Duodenal mucosa (tissue), 2 donors: ENCODE results near the gene ZNF316.

Experiments
- H3K27ac ChIP-seq: one replicate; pipeline ENCODE4 v1.7.0; 2013; ENCODE audit warnings: low read depth, low read length
- H3K27me3 ChIP-seq, 2 donors: one replicate each; pipeline ENCODE4 v1.7.0; 2013; ENCODE audit warnings: low read length in 2 of 2, control low read depth in 1 of 2; ENCODE audit not compliant: insufficient read depth in 2 of 2, control insufficient read depth in 1 of 2
- H3K36me3 ChIP-seq, 2 donors: one replicate each; pipeline ENCODE4 v1.7.0; 2013; ENCODE audit warnings: low read length in 2 of 2, control low read depth in 1 of 2; ENCODE audit not compliant: insufficient read depth in 2 of 2, control insufficient read depth in 1 of 2
- H3K4me1 ChIP-seq, 2 donors: one replicate each; pipeline ENCODE4 v1.7.0; 2013; ENCODE audit warnings: low read length in 2 of 2, control low read depth in 1 of 2; ENCODE audit not compliant: insufficient read depth in 2 of 2, control insufficient read depth in 1 of 2
- H3K4me3 ChIP-seq, 2 donors: one replicate each; pipeline ENCODE4 v1.7.0; 2013; ENCODE audit warnings: low read length in 2 of 2, low read depth in 1 of 2
- H3K9ac ChIP-seq, 2 donors: one replicate each; pipeline ENCODE4 v1.7.0; 2013; ENCODE audit warnings: low read length in 2 of 2, low read depth in 1 of 2
- H3K9me3 ChIP-seq, 2 donors: one replicate each; pipeline ENCODE4 v1.7.0; 2013; ENCODE audit warnings: low read length in 2 of 2, control low read depth in 1 of 2; ENCODE audit not compliant: control insufficient read depth in 1 of 2

Gene ZNF316

DNA sequence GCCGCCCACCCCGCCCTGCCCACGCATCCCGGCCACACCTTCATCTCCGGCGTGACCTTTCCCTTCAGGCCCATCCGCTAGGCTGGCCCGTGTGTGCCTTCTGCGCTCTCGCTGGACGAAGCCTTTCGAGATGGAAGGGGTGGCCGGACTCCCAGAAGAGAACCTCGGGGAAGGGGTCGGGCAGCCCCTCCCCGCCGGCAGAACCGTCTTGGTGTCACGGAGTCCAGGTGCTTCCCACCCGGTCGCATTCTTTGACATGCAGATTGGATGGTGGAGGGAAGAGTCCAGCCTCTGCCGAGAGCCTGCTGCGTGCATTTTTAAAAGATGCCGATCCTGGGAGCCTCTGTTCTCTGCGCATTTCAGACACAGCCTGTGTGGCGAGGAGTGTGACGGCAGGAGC lies 29.0 kb upstream of the ZNF316 start:
- Histone ChIP-seq H3K4me3 (no peak overlapping the region), H3K27me3 (no peaks in the 10 kb centered on the region), H3K9ac (no peak overlapping the region), H3K4me1 (no peaks in the 10 kb centered on the region), H3K9me3 (no peaks in the 10 kb centered on the region), H3K36me3 (peaks cover 12 to 28% of the 10 kb centered on the region in 2 donors), H3K27ac (no peak overlapping the region)

DNA sequence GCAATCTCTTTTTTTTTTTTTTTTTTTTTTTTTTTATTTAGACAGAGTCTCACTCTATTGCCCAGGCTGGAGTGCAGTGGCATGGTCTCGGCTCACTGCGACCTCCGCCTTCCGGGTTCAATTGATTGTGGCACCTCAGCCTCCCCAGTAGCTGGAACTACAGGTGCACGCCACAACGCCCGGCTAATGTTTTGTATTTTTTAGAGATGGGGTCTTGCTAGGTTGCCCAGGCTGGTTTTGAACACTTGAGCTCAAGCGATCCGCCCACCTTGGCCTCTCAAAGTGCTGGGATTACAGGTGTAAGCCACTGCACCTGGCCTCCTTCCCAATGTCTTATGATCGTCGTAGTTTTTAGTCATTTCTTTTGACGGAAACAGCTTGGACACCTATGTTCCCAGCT lies 28.3 kb upstream of the ZNF316 start:
- no peak overlapping the region for H3K4me3 ChIP-seq
- no peak overlapping the region for H3K9ac ChIP-seq
- peaks cover 0 to 4% of the 10 kb centered on the region in 2 donors for H3K27me3 ChIP-seq
- no peak overlapping the region for H3K27ac ChIP-seq
- H3K4me1 ChIP-seq = no peaks in the 10 kb centered on the region
- H3K9me3 ChIP-seq = no peaks in the 10 kb centered on the region
- H3K36me3 ChIP-seq = peaks cover 12 to 28% of the 10 kb centered on the region in 2 donors

DNA sequence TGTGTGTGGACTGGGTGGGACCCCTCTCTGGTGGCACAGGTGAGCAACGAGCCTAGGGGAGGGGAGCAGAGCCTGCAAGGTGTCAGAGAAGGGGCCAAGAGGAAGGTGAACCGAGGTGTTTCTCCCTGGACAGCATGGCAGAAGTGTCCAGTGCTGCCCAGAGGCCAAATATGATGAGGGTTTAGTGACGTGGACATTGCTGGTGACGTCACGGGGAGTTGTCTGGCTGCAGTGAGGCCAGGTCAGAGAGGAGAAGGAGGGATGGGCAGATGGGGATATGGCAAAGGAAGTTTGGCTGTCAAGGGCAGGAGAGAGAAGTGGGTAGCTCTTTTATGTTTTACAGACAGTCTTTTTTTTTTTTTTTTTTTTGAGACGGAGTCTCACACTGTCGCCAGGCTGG lies 24.3 kb upstream of the ZNF316 start:
- no peak overlapping the region for H3K9ac ChIP-seq

DNA sequence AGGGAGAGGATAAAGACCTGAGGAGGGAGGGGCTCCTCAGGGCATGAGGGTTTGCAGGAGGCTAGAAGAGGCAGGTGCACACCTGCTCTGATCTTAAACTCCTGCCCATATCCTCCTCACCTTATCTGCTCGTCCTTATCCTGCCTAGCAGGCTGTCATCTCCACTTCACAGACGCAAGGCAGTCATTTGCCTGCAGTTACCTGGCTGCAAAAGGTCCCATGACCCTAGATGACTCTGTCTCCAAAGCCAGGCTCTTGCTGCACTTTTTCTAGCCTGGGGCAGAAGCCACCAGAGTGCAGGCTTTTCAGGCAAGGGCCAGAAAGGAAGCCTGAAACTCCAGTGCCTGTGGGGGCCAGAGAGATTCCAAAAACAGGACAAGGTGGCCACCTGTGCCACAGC lies 23.4 kb upstream of the ZNF316 start:
- Histone ChIP-seq H3K9ac (no peak overlapping the region), H3K9me3 (no peaks in the 10 kb centered on the region), H3K27ac (no peak overlapping the region), H3K4me3 (no peak overlapping the region), H3K4me1 (peaks cover 0 to 12% of the 10 kb centered on the region in 2 donors), H3K27me3 (peaks cover 15% of the 10 kb centered on the region in 2 donors), H3K36me3 (no peaks in the 10 kb centered on the region)

More for the DNA sequence above, 24.3 kb upstream of the ZNF316 start:
- Histone ChIP-seq H3K36me3 (peaks cover 0 to 5% of the 10 kb centered on the region in 2 donors), H3K4me3 (no peak overlapping the region), H3K27ac (no peak overlapping the region), H3K27me3 (peaks cover 15% of the 10 kb centered on the region in 2 donors), H3K4me1 (peaks cover 0 to 12% of the 10 kb centered on the region in 2 donors), H3K9me3 (no peaks in the 10 kb centered on the region)

DNA sequence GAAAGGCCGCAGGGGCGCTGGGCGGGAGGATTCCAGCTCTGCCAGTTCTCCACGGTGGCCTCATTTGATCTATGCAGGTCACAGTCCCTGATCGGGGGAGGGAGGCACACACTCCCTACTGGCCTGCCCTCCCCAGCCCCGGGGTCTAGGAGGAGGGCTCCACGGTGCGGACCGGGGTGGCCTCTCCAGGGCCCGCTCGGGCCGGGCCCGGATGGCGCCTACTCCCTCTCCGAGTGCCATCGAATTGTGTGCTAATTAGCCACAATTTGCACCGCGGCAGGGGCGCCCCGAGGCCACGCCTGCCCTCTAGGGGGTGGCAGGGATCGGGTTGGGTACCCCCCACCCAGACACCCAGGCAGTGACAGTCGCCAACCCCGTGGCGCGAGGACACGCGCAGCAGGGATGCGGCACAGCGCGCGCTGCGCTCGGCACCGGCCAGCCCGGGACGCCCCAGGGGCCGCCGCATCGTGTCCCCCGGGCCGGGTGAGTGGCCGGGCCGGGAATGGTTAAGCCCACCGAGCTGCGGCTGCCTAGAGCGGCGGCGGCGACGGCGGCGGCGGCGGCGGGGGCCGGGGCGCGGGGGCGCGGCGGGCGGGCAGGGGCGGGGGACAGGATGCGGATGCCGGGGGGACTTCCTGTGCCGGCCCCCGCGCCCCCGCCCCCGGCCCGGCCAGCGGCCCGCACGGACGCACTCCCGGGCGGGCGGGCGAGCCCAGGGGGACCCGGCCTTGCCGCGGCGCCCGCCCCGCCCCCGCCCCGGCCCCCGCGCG lies 22.0 kb upstream of the ZNF316 start, which contains the start of gene ZNF853:
TSS of gene ZNF853 (plus strand) at position 658 of the 770 bp plus-strand sequence. CDS start 565 bp downstream, outside the sequence.
- H3K4me1 ChIP-seq = peaks cover 7 to 12% of the 10 kb centered on the region in 2 donors
- H3K9me3 ChIP-seq = no peaks in the 10 kb centered on the region
- no peaks in the 10 kb centered on the region for H3K36me3 ChIP-seq
- H3K9ac ChIP-seq = peak within 1 kb of the TSS in 1 of 2 donors; percentile 25
- no peak within 1 kb of the TSS for H3K27ac ChIP-seq
- H3K4me3 ChIP-seq = peak within 1 kb of the TSS; percentile 43 to 55
- peaks cover 15% of the 10 kb centered on the region in 2 donors for H3K27me3 ChIP-seq

DNA sequence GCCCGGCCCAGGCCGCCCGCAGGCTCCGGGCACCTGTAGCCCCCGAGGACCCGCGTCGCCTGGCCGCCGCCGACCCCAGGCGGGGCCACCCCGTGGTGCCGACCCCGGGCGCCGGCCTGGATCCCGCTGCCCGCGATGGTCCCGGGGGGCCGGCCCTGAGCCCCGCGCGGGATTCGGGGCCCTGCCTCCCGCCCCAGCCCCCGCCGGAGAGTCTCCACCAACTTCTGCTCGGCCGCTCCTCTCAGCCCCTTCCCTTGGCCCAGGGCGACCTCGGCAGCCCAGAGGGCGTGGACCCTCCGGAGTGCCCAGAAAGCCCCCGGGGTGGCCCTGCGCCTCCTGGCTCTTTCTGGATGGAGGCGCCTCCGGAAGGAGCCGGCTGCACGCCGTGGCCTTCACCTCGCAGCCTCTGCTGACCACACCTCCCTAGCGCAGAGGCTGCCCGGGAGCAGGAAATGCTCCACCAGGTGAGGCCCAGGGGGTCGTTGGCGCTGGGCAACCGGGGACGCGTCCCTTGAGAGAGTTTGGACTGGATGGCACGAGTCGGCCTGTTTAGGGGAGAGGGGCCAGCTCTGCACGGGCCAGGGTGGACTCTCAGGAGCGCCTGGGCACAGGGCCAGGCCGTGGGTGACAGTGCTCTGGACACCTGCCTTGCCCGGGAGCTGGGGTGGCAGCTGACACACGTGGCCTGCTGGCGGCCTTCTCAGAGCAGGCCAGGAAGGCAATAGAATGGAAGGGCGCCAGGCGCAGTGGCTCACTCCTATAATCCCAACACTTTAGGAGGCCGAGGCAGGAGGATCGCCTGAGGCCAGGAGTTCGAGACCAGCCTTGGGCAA lies 21.2 kb upstream of the ZNF316 start:
- Histone ChIP-seq H3K27ac (no peak overlapping the region), H3K9ac (peak overlapping the region in 1 of 2 donors; percentile 25), H3K27me3 (peaks cover 15% of the 10 kb centered on the region in 2 donors), H3K9me3 (no peaks in the 10 kb centered on the region), H3K4me3 (peak overlapping the region; percentile 29 to 55), H3K36me3 (no peaks in the 10 kb centered on the region), H3K4me1 (peaks cover 9 to 12% of the 10 kb centered on the region in 2 donors)

DNA sequence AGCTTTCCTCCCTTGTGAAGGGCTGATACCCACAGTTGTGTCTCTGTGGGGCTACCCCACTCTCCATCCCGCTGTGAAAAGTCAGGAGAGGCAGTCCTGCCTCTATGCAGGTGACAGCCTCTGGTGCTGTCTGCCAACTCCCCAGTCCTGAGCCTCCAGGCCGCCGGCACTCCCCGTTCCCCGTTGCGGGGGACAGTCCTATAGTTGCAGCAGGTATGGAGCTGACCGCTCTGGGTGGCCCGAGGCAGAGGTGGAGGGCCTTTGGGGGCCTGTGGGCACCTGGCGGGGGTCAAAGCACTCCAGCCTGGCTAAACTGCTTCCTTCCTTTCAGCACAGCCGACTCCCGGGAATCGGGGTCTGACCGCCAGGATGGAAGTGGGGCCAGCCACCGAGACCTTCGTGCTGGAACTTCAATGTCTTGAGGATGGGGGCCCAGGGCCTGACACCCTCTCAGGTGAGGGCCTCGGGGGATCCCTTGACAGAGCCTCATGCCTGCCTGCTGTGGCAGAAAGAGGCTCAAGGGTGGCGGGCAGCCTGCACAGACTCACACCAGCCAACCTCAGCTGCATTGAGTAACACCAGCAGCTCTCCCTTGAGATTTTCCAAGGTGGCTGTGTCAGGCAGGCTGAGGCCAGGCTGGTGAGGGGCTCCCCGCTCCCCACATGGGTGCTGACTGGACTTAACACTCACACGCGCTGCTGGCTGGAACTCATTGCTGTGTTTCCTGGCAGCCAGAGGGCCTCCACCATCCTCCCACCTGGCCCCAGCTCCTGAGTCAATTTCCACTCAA lies 20.1 kb upstream of the ZNF316 start:
- no peak overlapping the region for H3K27ac ChIP-seq
- peaks cover 9 to 20% of the 10 kb centered on the region in 2 donors for H3K4me1 ChIP-seq
- H3K9me3 ChIP-seq = no peaks in the 10 kb centered on the region
- H3K36me3 ChIP-seq = peaks cover 0 to 8% of the 10 kb centered on the region in 2 donors
- H3K4me3 ChIP-seq = no peak overlapping the region
- no peak overlapping the region for H3K9ac ChIP-seq
- peaks cover 15% of the 10 kb centered on the region in 2 donors for H3K27me3 ChIP-seq

DNA sequence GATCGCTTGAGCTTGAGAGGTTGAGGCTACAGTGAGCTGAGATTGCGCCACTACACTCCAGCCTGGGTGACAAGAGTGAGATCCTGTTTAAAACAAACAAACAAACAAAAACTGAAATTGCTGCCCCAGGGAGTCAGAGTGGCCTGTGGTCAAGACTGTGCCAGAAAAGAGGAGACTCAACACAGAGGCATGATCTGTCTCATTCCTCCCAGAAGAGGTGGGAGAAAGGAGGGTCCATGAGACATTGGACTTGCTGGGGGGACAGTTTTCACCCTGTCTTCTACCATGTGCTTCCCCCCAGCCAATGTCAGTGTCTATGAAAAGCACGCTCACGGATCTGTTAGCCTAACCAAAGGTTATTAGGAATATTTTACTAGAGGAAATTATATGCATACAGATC lies 18.5 kb upstream of the ZNF316 start:
- Histone ChIP-seq H3K4me3 (no peak overlapping the region), H3K4me1 (peaks cover 12 to 20% of the 10 kb centered on the region in 2 donors), H3K27me3 (peaks cover 12 to 15% of the 10 kb centered on the region in 2 donors), H3K36me3 (peaks cover 0 to 8% of the 10 kb centered on the region in 2 donors), H3K27ac (no peak overlapping the region), H3K9ac (no peak overlapping the region), H3K9me3 (no peaks in the 10 kb centered on the region)

DNA sequence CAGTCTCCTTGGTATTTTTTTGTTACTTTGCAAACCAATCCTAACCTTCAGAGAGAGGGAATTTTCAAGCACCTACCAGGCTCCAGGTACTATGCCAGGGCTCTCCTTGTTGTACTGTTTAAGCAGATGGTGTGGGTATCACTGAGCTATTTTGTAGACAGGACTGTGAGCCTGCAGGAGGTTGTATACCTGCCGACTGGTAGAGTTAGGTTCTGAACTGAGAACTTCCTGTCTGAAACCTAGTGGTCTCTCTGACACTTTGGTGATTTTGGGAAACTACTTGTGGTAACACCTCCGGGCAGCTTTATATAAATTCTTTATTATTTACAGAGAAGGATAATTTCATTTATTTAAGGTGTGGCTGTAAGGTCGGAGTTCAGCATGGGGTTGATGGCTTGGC lies 17.2 kb upstream of the ZNF316 start:
- no peak overlapping the region for H3K9ac ChIP-seq
- no peak overlapping the region for H3K27ac ChIP-seq
- H3K27me3 ChIP-seq = peaks cover 7 to 12% of the 10 kb centered on the region in 2 donors
- H3K36me3 ChIP-seq = peaks cover 0 to 8% of the 10 kb centered on the region in 2 donors
- no peaks in the 10 kb centered on the region for H3K9me3 ChIP-seq
- H3K4me1 ChIP-seq = peaks cover 12 to 17% of the 10 kb centered on the region in 2 donors
- no peak overlapping the region for H3K4me3 ChIP-seq
